ACC112 (cell line): ENCODE measurements around the gene SELENOV.

Source experiments
- H2AFZ ChIP-seq: fragments of 200-600 bp; sonication (generic); one replicate; pipeline ENCODE4 v1.6.0; 2017; ENCODE audit warnings: antibody characterized with exemption, low read length; ENCODE audit not compliant: unreplicated experiment
- H3K27ac ChIP-seq: fragments of 200-600 bp; sonication (generic); 2 replicates; pipeline ENCODE4 v1.5.1; 2014; ENCODE audit warnings: low read depth, mild to moderate bottlenecking, antibody characterized with exemption, low read length, moderate library complexity
- H3K27me3 ChIP-seq: fragments of 200-600 bp; sonication (generic); 2 replicates; pipeline ENCODE4 v1.6.1; 2014; ENCODE audit warnings: mild to moderate bottlenecking, antibody characterized with exemption, low read length, moderate library complexity, mixed read lengths; ENCODE audit not compliant: insufficient read depth
- H3K36me3 ChIP-seq: fragments of 200-600 bp; sonication (generic); 2 replicates; pipeline ENCODE4 v1.6.1; 2016; ENCODE audit warnings: mild to moderate bottlenecking, antibody characterized with exemption, low read length, moderate library complexity, mixed read lengths; ENCODE audit not compliant: insufficient read depth
- H3K4me1 ChIP-seq: fragments of 200-600 bp; sonication (generic); one replicate; pipeline ENCODE4 v1.6.1; 2016; ENCODE audit warnings: low read length, mixed read lengths; ENCODE audit not compliant: insufficient read depth, unreplicated experiment, control insufficient read depth
- H3K4me3 ChIP-seq: fragments of 200-600 bp; sonication (generic); 2 replicates; pipeline ENCODE4 v1.5.1; 2014; ENCODE audit warnings: mild to moderate bottlenecking, low read depth, low read length
- H3K79me2 ChIP-seq: fragments of 200-600 bp; sonication (generic); one replicate; pipeline ENCODE4 v1.6.0; 2016; ENCODE audit warnings: low read length; ENCODE audit not compliant: control insufficient read depth, unreplicated experiment, insufficient read depth

The SELENOV gene

GRCh38 chr19:39520541-39521484 is 5.9 kb downstream of the SELENOV start:
- Histone ChIP-seq H3K4me3 (no peak overlapping the region), H3K79me2 (no peaks in the 10 kb centered on the region), H3K27ac (no peak overlapping the region), H3K27me3 (peaks cover 6% of the 10 kb centered on the region), H2AFZ (no peak overlapping the region), H3K36me3 (no peaks in the 10 kb centered on the region), H3K4me1 (no peaks in the 10 kb centered on the region)

GRCh38 chr19:39524495-39524894 is 9.6 kb downstream of the SELENOV start:
- H2AFZ ChIP-seq, result no peak overlapping the region
- H3K79me2 ChIP-seq, result no peaks in the 10 kb centered on the region
- H3K27ac ChIP-seq, result no peak overlapping the region
- H3K27me3 ChIP-seq, result no peaks in the 10 kb centered on the region
- no peaks in the 10 kb centered on the region for H3K4me1 ChIP-seq
- no peak overlapping the region for H3K4me3 ChIP-seq
- H3K36me3 ChIP-seq, result no peaks in the 10 kb centered on the region

- Histone ChIP-seq H3K4me3 (no peak overlapping the region), H3K36me3 (no peaks in the 10 kb centered on the region), H2AFZ (no peak overlapping the region), H3K79me2 (no peaks in the 10 kb centered on the region), H3K27me3 (no peaks in the 10 kb centered on the region), H3K4me1 (no peaks in the 10 kb centered on the region), H3K27ac (no peak overlapping the region)
Measured at GRCh38 chr19:39525205-39525604, 10.3 kb downstream of the SELENOV start.

- Histone ChIP-seq H3K36me3 (no peaks in the 10 kb centered on the region), H2AFZ (peak overlapping the region; percentile 97)
Measured at GRCh38 chr19:39531834-39532232, 16.9 kb downstream of the SELENOV start.

GRCh38 chr19:39532233-39533002 is 17.5 kb downstream of the SELENOV start, which contains the start of gene EID2B:
Gene EID2B, minus strand, starts transcription at chr19:39532852. Its CDS starts 50 bp downstream, at chr19:39532802.
- H2AFZ ChIP-seq, result peak within 1 kb of the TSS; percentile 97
- no peaks in the 10 kb centered on the region for H3K36me3 ChIP-seq
- H3K27ac ChIP-seq, result peak within 1 kb of the TSS; percentile 23; the same call in 1 of the 2 replicates
- peaks cover 13% of the 10 kb centered on the region for H3K79me2 ChIP-seq
- H3K4me3 ChIP-seq, result peak within 1 kb of the TSS; percentile 99
- peaks cover 4% of the 10 kb centered on the region for H3K4me1 ChIP-seq
- H3K27me3 ChIP-seq, result no peaks in the 10 kb centered on the region

More at GRCh38 chr19:39531834-39532232, 16.9 kb downstream of the SELENOV start:
- H3K4me3 ChIP-seq, result peak overlapping the region; percentile 99
- H3K4me1 ChIP-seq, result peaks cover 4% of the 10 kb centered on the region
- peaks cover 13% of the 10 kb centered on the region for H3K79me2 ChIP-seq
- H3K27me3 ChIP-seq, result no peaks in the 10 kb centered on the region
- H3K27ac ChIP-seq, result peak overlapping the region; percentile 23; the same call in 1 of the 2 replicates

GRCh38 chr19:39533003-39533512 is 18.1 kb downstream of the SELENOV start:
- Histone ChIP-seq H3K27ac (no peak overlapping the region), H3K4me3 (peak overlapping the region; percentile 99; the same call in 1 of the 2 replicates), H3K36me3 (no peaks in the 10 kb centered on the region), H3K4me1 (peaks cover 5% of the 10 kb centered on the region), H3K27me3 (no peaks in the 10 kb centered on the region), H3K79me2 (peaks cover 14% of the 10 kb centered on the region), H2AFZ (no peak overlapping the region)

GRCh38 chr19:39533791-39534190 is 18.9 kb downstream of the SELENOV start:
- Histone ChIP-seq H3K79me2 (peaks cover 21% of the 10 kb centered on the region), H3K27ac (no peak overlapping the region), H3K4me3 (no peak overlapping the region), H2AFZ (no peak overlapping the region), H3K4me1 (peaks cover 9% of the 10 kb centered on the region), H3K36me3 (no peaks in the 10 kb centered on the region), H3K27me3 (no peaks in the 10 kb centered on the region)

GRCh38 chr19:39539165-39539517 is 24.2 kb downstream of the SELENOV start:
- peak overlapping the region; percentile 55 for H2AFZ ChIP-seq
- no peak overlapping the region for H3K27ac ChIP-seq
- H3K4me1 ChIP-seq, result peaks cover 10% of the 10 kb centered on the region
- H3K4me3 ChIP-seq, result peak overlapping the region; percentile 77
- H3K27me3 ChIP-seq, result no peaks in the 10 kb centered on the region
- no peaks in the 10 kb centered on the region for H3K36me3 ChIP-seq
- H3K79me2 ChIP-seq, result peaks cover 13% of the 10 kb centered on the region

- peaks cover 13% of the 10 kb centered on the region for H3K79me2 ChIP-seq
- H3K27me3 ChIP-seq, result no peaks in the 10 kb centered on the region
- H3K36me3 ChIP-seq, result no peaks in the 10 kb centered on the region
- H2AFZ ChIP-seq, result peak within 1 kb of the TSS; percentile 83
- H3K4me3 ChIP-seq, result peak within 1 kb of the TSS; percentile 77
- peak within 1 kb of the TSS; percentile 73 for H3K27ac ChIP-seq
- H3K4me1 ChIP-seq, result peaks cover 10% of the 10 kb centered on the region
Measured at GRCh38 chr19:39539518-39540332, 24.8 kb downstream of the SELENOV start, which contains the start of gene EID2. Gene EID2, minus strand, starts transcription at chr19:39540161. Its CDS starts 82 bp downstream, at chr19:39540079.

- no peaks in the 10 kb centered on the region for H3K36me3 ChIP-seq
- peak overlapping the region; percentile 77 for H3K4me3 ChIP-seq
- H3K27me3 ChIP-seq, result no peaks in the 10 kb centered on the region
- H3K79me2 ChIP-seq, result peaks cover 13% of the 10 kb centered on the region
- H2AFZ ChIP-seq, result peak overlapping the region; percentile 83
- no peak overlapping the region for H3K27ac ChIP-seq
- peaks cover 10% of the 10 kb centered on the region for H3K4me1 ChIP-seq
Measured at GRCh38 chr19:39540333-39540673, 25.4 kb downstream of the SELENOV start.
